ENCODE results near the gene ZCWPW2. TPM values are rescaled to one million over a fixed set of nuclear protein-coding genes. Genes with fewer than 3 reads are reported as not detected.

The ZCWPW2 gene
- polyA plus RNA-seq, 3 donors, result 0.07 to 0.41 (median 0.35) TPM

DNA sequence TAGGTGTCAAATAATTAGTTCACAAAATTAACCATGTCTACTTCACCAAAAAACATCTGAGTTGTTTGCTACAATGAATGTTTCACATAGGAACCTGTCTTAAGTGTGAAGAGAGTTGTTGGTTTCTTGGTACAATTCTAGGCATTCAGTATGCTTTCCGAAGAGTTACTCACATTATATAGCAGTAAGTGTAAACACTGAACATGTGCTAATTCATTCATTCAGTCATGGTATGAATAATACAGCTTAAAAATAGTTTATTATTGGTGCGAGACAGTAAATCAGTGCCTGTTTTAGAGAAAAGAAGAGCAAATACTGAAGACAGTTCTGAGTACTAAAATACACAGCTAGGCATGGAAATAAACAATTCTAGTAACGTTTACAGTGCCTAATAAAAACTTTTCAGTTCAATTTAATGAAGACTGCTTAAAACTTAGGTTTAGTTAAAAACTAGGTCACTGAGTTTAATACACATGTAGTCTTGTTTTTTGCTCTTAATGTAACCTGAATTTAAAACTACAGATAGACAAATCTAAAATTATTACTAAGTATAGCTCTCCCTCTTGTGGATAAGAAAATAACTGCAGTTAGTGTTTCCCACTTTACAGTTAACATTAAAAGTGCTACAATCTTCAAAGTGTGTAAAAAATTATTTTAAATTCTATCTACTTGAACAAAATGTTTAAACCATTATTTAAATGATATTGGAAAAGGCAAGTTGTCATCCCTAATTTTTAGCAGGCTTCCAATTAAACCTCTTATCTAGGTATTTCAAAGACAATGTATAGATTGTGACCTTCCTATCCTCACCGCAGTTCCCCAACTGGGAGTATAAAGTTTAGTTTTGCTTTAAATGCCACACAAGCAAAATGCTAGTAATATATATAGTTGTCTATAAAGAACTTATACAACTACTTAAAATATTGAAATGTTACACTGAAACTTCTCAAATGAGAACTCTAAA lies 20.1 kb upstream of the ZCWPW2 start:
- H4K20me1 ChIP-seq (ENCODE audit: insufficient read depth, low read length), result peaks cover 5% of the 10 kb centered on the region
- DNase-seq, result peak in 2 of 3 donors; percentile 14 to 54
- Mint-ChIP-seq H3K4me3 (no peak overlapping the region), H3K36me3 (peaks cover 53 to 58% of the 10 kb centered on the region in 2 donors), H3K9me3 (no peaks in the 10 kb centered on the region), H3K27ac (no peak overlapping the region), H3K4me1 (peaks cover 6% of the 10 kb centered on the region), H3K27me3 (ENCODE audit: low read depth in 3 of 3) (no peaks in the 10 kb centered on the region)
- H2AFZ ChIP-seq (ENCODE audit: insufficient read depth, low read depth, low read length, poor library complexity, severe bottlenecking), result no peak overlapping the region
- peaks cover 4 to 10% of the 10 kb centered on the region in 2 donors for H3K4me1 ChIP-seq (ENCODE audit: control insufficient read depth in 1 of 2, insufficient read depth in 2 of 2, low read length in 2 of 2)
- H3K4me2 ChIP-seq (replicated peaks; ENCODE audit: extremely low read depth, low read length, poor library complexity, severe bottlenecking), result no peak overlapping the region
- no CpG with 5 or more reads among the region's 4 CpGs for WGBS (ENCODE audit: insufficient coverage)
- intact Hi-C loops (cut with micrococcal nuclease), result loop anchor here in 1 of 2 donors (5.0 kb wide), 1 partner anchor 616 kb away; no protein-coding TSS in a partner anchor
- no peaks in the 10 kb centered on the region for H3K27me3 ChIP-seq (ENCODE audit: control insufficient read depth in 2 of 2, insufficient read depth in 2 of 2, low read length in 2 of 2)
- H3K79me2 ChIP-seq (ENCODE audit: insufficient read depth, low read length), result no peaks in the 10 kb centered on the region
- no peak overlapping the region for H3K4me3 ChIP-seq (replicated peaks in 1 of 3; ENCODE audit: low read depth in 2 of 3, low read length in 3 of 3)
- no peak overlapping the region for H3K9ac ChIP-seq (ENCODE audit: insufficient read depth, low read length, poor library complexity, severe bottlenecking)
- no peak overlapping the region for H3K27ac ChIP-seq (ENCODE audit: low read depth in 1 of 2, low read length in 2 of 2)
- no peaks in the 10 kb centered on the region for H3K9me3 ChIP-seq (replicated peaks in 1 of 2; ENCODE audit: control insufficient read depth in 1 of 2, insufficient read depth in 1 of 2, low read length in 2 of 2)
- peak; percentile 86 for TF ChIP-seq CTCF (IDR thresholded peaks at IDR 0.05)
- peaks cover 73 to 84% of the 10 kb centered on the region in 2 donors for H3K36me3 ChIP-seq (replicated peaks in 1 of 2; ENCODE audit: control insufficient read depth in 1 of 2, insufficient read depth in 2 of 2, low read length in 2 of 2)

- Histone ChIP-seq H3K79me2 (ENCODE audit: insufficient read depth, low read length) (no peaks in the 10 kb centered on the region), H3K36me3 (replicated peaks in 1 of 2; ENCODE audit: control insufficient read depth in 1 of 2, insufficient read depth in 2 of 2, low read length in 2 of 2) (peaks cover 73 to 99% of the 10 kb centered on the region in 2 donors), H2AFZ (ENCODE audit: insufficient read depth, low read depth, low read length, poor library complexity, severe bottlenecking) (no peak overlapping the region), H3K27me3 (ENCODE audit: control insufficient read depth in 2 of 2, insufficient read depth in 2 of 2, low read length in 2 of 2) (no peaks in the 10 kb centered on the region), H3K9me3 (replicated peaks in 1 of 2; ENCODE audit: control insufficient read depth in 1 of 2, insufficient read depth in 1 of 2, low read length in 2 of 2) (no peaks in the 10 kb centered on the region), H3K4me1 (ENCODE audit: control insufficient read depth in 1 of 2, insufficient read depth in 2 of 2, low read length in 2 of 2) (no peaks in the 10 kb centered on the region), H4K20me1 (ENCODE audit: insufficient read depth, low read length) (peaks cover 5% of the 10 kb centered on the region), H3K4me2 (replicated peaks; ENCODE audit: extremely low read depth, low read length, poor library complexity, severe bottlenecking) (no peak overlapping the region), H3K9ac (ENCODE audit: insufficient read depth, low read length, poor library complexity, severe bottlenecking) (no peak overlapping the region), H3K27ac (ENCODE audit: low read depth in 1 of 2, low read length in 2 of 2) (no peak overlapping the region), H3K4me3 (replicated peaks in 1 of 3; ENCODE audit: low read depth in 2 of 3, low read length in 3 of 3) (no peak overlapping the region)
- no peaks in the 10 kb centered on the region for H3K9me3 Mint-ChIP-seq
- no peaks in the 10 kb centered on the region for H3K27me3 Mint-ChIP-seq (ENCODE audit: low read depth in 3 of 3)
- intact Hi-C loops (cut with micrococcal nuclease), result loop anchor here in 1 of 2 donors (10.0 kb wide), 1 partner anchor 620 kb away; no protein-coding TSS in a partner anchor
- peaks cover 62 to 63% of the 10 kb centered on the region in 2 donors for H3K36me3 Mint-ChIP-seq
- H3K4me1 Mint-ChIP-seq, result no peaks in the 10 kb centered on the region
- H3K4me3 Mint-ChIP-seq, result no peak overlapping the region
- peak; percentile 27 for TF ChIP-seq CTCF (IDR thresholded peaks at IDR 0.05)
- H3K27ac Mint-ChIP-seq, result no peak overlapping the region
- no peak for DNase-seq
These were observed 14.0 kb upstream of the ZCWPW2 start for GRCh38 chr3:28334552-28334951.

Data from CD14-positive monocyte (primary cell).